H9 (cell line): ENCODE measurements around the gene ZNF292. TPM values are rescaled to one million over a fixed set of nuclear protein-coding genes. Genes with fewer than 3 reads are reported as not detected.

Experiments
- DNase-seq: peaks from one replicate; pipeline ENCODE4 v3.0.0-alpha.2; 2017
- H2AFZ ChIP-seq: one replicate; pipeline ENCODE4 v1.6.1; 2013; ENCODE audit warnings: mild to moderate bottlenecking, low read length, control low read depth, moderate library complexity
- H2AK5ac ChIP-seq: 2 replicates; pipeline ENCODE4 v1.6.1; 2013; ENCODE audit warnings: low read length, control low read depth, mixed read lengths; ENCODE audit not compliant: insufficient read length
- H2BK120ac ChIP-seq: one replicate; pipeline ENCODE4 v1.6.1; 2013; ENCODE audit warnings: low read depth, mild to moderate bottlenecking, low read length, control low read depth, inconsistent platforms; ENCODE audit not compliant: poor library complexity, severe bottlenecking
- H2BK12ac ChIP-seq: 2 replicates; pipeline ENCODE4 v1.6.1; 2013; ENCODE audit warnings: low read length, control low read depth, mixed read lengths, low read depth; ENCODE audit not compliant: insufficient read length
- H2BK15ac ChIP-seq: 2 replicates; pipeline ENCODE4 v1.6.1; 2013; ENCODE audit warnings: low read depth, low read length, control low read depth
- H2BK20ac ChIP-seq: one replicate; pipeline ENCODE4 v1.6.1; 2013; ENCODE audit warnings: low read depth, mild to moderate bottlenecking, low read length, control low read depth, inconsistent platforms; ENCODE audit not compliant: poor library complexity, severe bottlenecking
- H2BK5ac ChIP-seq: 2 replicates; pipeline ENCODE4 v1.6.1; 2013; ENCODE audit warnings: low read length, control low read depth, mixed read lengths; ENCODE audit not compliant: insufficient read length
- H3K14ac ChIP-seq: 2 replicates; pipeline ENCODE4 v1.6.1; 2013; ENCODE audit warnings: low read length, control low read depth; ENCODE audit not compliant: insufficient read depth
- H3K18ac ChIP-seq: 2 replicates; pipeline ENCODE4 v1.6.1; 2013; ENCODE audit warnings: low read depth, mild to moderate bottlenecking, mixed read lengths, low read length, control low read depth; ENCODE audit not compliant: insufficient read length
- H3K23ac ChIP-seq: 2 replicates; pipeline ENCODE4 v1.6.1; 2013; ENCODE audit warnings: low read length, control low read depth, mixed read lengths, low read depth; ENCODE audit not compliant: insufficient read length
- H3K23me2 ChIP-seq: 2 replicates; pipeline ENCODE4 v1.6.1; 2013; ENCODE audit warnings: low read depth, mild to moderate bottlenecking, mixed read lengths, low read length, control low read depth; ENCODE audit not compliant: insufficient read length, poor library complexity, severe bottlenecking
- H3K27ac ChIP-seq: 2 replicates; pipeline ENCODE4 v1.5.1; 2013; ENCODE audit warnings: low read length, control low read depth, mixed read lengths, low read depth; ENCODE audit not compliant: insufficient read length
- H3K27me3 ChIP-seq: 2 replicates; pipeline ENCODE4 v1.6.1; 2013; ENCODE audit warnings: low read length, control low read depth, inconsistent platforms; ENCODE audit not compliant: insufficient read depth
- H3K4ac ChIP-seq: 2 replicates; pipeline ENCODE4 v1.6.1; 2013; ENCODE audit warnings: low read depth, mild to moderate bottlenecking, control low read depth, inconsistent platforms, low read length, moderate library complexity
- H3K4me1 ChIP-seq: 2 replicates; pipeline ENCODE4 v1.6.1; 2013; ENCODE audit warnings: low read length, control low read depth, inconsistent platforms; ENCODE audit not compliant: insufficient read depth
- H3K4me2 ChIP-seq: 2 replicates; pipeline ENCODE4 v1.6.1; 2013; ENCODE audit warnings: low read length, control low read depth, mixed read lengths; ENCODE audit not compliant: insufficient read length, insufficient read depth
- H3K56ac ChIP-seq: 2 replicates; pipeline ENCODE4 v1.6.1; 2013; ENCODE audit warnings: low read depth, mild to moderate bottlenecking, mixed read lengths, low read length, control low read depth; ENCODE audit not compliant: insufficient read length
- H3K79me1 ChIP-seq: 2 replicates; pipeline ENCODE4 v1.6.1; 2013; ENCODE audit warnings: low read depth, mild to moderate bottlenecking, moderate library complexity, low read length, control low read depth, inconsistent platforms; ENCODE audit not compliant: insufficient read depth, poor library complexity, severe bottlenecking
- H3K79me2 ChIP-seq: 2 replicates; pipeline ENCODE4 v1.6.1; 2013; ENCODE audit warnings: low read length, control low read depth, inconsistent platforms; ENCODE audit not compliant: insufficient read depth
- H3K9ac ChIP-seq: 2 replicates; pipeline ENCODE4 v1.6.1; 2013; ENCODE audit warnings: low read length, control low read depth, mixed read lengths; ENCODE audit not compliant: insufficient read length; ENCODE audit errors: extremely low read depth
- H3K9me3 ChIP-seq: one replicate; pipeline ENCODE4 v1.6.1; 2013; ENCODE audit warnings: low read depth, low read length, inconsistent platforms; ENCODE audit not compliant: control insufficient read depth
- H3T11ph ChIP-seq: one replicate; pipeline ENCODE4 v1.6.1; 2013; ENCODE audit warnings: mild to moderate bottlenecking, low read length, control low read depth, inconsistent platforms
- H4K20me1 ChIP-seq: one replicate; pipeline ENCODE4 v1.6.1; 2013; ENCODE audit not compliant: control insufficient read depth, insufficient read length, insufficient read depth
- H4K5ac ChIP-seq: 2 replicates; pipeline ENCODE4 v1.6.1; 2013; ENCODE audit warnings: low read depth, mild to moderate bottlenecking, mixed read lengths, low read length, control low read depth; ENCODE audit not compliant: insufficient read length
- H4K8ac ChIP-seq: replicated peaks from 2 replicates; pipeline ENCODE4 v1.6.1; 2013; ENCODE audit warnings: low read length, control low read depth, mixed read lengths, low read depth; ENCODE audit not compliant: insufficient read length
- H4K91ac ChIP-seq: 2 replicates; pipeline ENCODE4 v1.6.1; 2013; ENCODE audit warnings: low read depth, mild to moderate bottlenecking, moderate library complexity, mixed read lengths, low read length, control low read depth; ENCODE audit not compliant: insufficient read length
- H3K27ac Mint-ChIP-seq, 3 experiments: 2 replicates in 2 of 3; 3 replicates in 1 of 3; pipeline ENCODE4 v1.8.0; 2020 to 2021; ENCODE audit warnings: mixed read lengths in 3 of 3, mild to moderate bottlenecking in 1 of 3, moderate library complexity in 1 of 3
- H3K27me3 Mint-ChIP-seq: 2 replicates; pipeline ENCODE4 v1.8.0; 2021; ENCODE audit warnings: low read depth, mild to moderate bottlenecking, moderate library complexity, mixed read lengths
- H3K36me3 Mint-ChIP-seq, 3 experiments: 2 replicates in 2 of 3; 3 replicates in 1 of 3; pipeline ENCODE4 v1.8.0; 2020 to 2021; ENCODE audit warnings: low read depth in 3 of 3, mixed read lengths in 3 of 3; ENCODE audit not compliant: insufficient read depth in 1 of 3
- H3K4me1 Mint-ChIP-seq, 2 experiments: 2 replicates each; pipeline ENCODE4 v1.8.0; 2020; ENCODE audit warnings: mixed read lengths in 2 of 2
- H3K4me3 Mint-ChIP-seq, 2 experiments: 2 replicates in 1 of 2; 3 replicates in 1 of 2; pipeline ENCODE4 v1.8.0; 2020 to 2021; ENCODE audit warnings: mild to moderate bottlenecking in 2 of 2, mixed read lengths in 2 of 2, moderate library complexity in 1 of 2
- H3K9me3 Mint-ChIP-seq, 2 experiments: 2 replicates in 1 of 2; 3 replicates in 1 of 2; pipeline ENCODE4 v1.8.0; 2020; ENCODE audit warnings: mild to moderate bottlenecking in 2 of 2, mixed read lengths in 2 of 2, moderate library complexity in 1 of 2
- CTCF ChIP-seq: fragments of 200-600 bp; sonication (generic); conservative IDR thresholded peaks from 3 replicates; pipeline ENCODE4 v1.8.0; 2021; ENCODE audit warnings: antibody characterized with exemption, mild to moderate bottlenecking
- total RNA-seq: library from RNA; stranded (reverse); gene quantifications from 2 replicates; pipeline ENCODE4 v1.2.1, GENCODE V29; 2021

The ZNF292 gene
- total RNA-seq, 1 experiment from 2014 or later, result 38.7 TPM

GRCh38 chr6:87150406-87150805 is 5.0 kb upstream of the ZNF292 start:
- Histone ChIP-seq H2BK20ac (no peak overlapping the region), H3K27ac (no peak overlapping the region), H3K9me3 (no peaks in the 10 kb centered on the region), H3K4ac (no peak overlapping the region), H2BK5ac (no peak overlapping the region), H2AK5ac (no peak overlapping the region), H3K4me1 (no peaks in the 10 kb centered on the region), H2AFZ (no peak overlapping the region), H3K23ac (no peak overlapping the region), H3K79me1 (no peaks in the 10 kb centered on the region), H4K91ac (no peak overlapping the region), H4K8ac (no peak overlapping the region), H2BK12ac (no peak overlapping the region), H4K20me1 (no peaks in the 10 kb centered on the region), H3K79me2 (no peaks in the 10 kb centered on the region), H2BK120ac (no peak overlapping the region), H3K23me2 (peaks cover 19% of the 10 kb centered on the region), H3K56ac (no peak overlapping the region), H3K9ac (no peak overlapping the region), H3K27me3 (peaks cover 3% of the 10 kb centered on the region; the same call in 1 of the 2 replicates), H3K4me2 (no peak overlapping the region), H4K5ac (no peak overlapping the region), H2BK15ac (no peak overlapping the region), H3T11ph (no peak overlapping the region), H3K18ac (no peak overlapping the region), H3K14ac (no peak overlapping the region)
- no peak overlapping the region for H3K4me3 Mint-ChIP-seq
- H3K27me3 Mint-ChIP-seq, result peaks cover 19% of the 10 kb centered on the region
- no peak for DNase-seq
- peaks cover 26 to 27% of the 10 kb centered on the region in 2 experiments for H3K4me1 Mint-ChIP-seq
- no peak for TF ChIP-seq CTCF
- H3K27ac Mint-ChIP-seq, result no peak overlapping the region
- peaks cover 0 to 4% (median 0%) of the 10 kb centered on the region in 3 experiments; a peak in 1 of 7 replicates for H3K36me3 Mint-ChIP-seq
- H3K9me3 Mint-ChIP-seq, result 0 out of 5 replicates have a peak, but pooled peaks cover 0 to 2% of the 10 kb centered on the region in 2 experiments
